Measurements from ENCODE around the gene VWA3B.

GRCh38 chr2:98334439-98335078, 247.6 kb downstream of the VWA3B start:
- no peak for TF ChIP-seq POLR2A (IDR thresholded peaks at IDR 0.05)
- TF ChIP-seq CTCF (IDR thresholded peaks at IDR 0.05) = no peak
- no peak for TF ChIP-seq POLR2AphosphoS5 (IDR thresholded peaks at IDR 0.05)
